HG03457 (cell line): ENCODE measurements around the gene MYL6B.

ENCODE experiments used
- ATAC-seq: cut with Tn5 transposase; IDR thresholded peaks from one replicate; pipeline ENCODE4 v1.9.1; 2021; ENCODE audit warnings: moderate number of reproducible peaks; ENCODE audit not compliant: unreplicated experiment

MYL6B gene

DNA sequence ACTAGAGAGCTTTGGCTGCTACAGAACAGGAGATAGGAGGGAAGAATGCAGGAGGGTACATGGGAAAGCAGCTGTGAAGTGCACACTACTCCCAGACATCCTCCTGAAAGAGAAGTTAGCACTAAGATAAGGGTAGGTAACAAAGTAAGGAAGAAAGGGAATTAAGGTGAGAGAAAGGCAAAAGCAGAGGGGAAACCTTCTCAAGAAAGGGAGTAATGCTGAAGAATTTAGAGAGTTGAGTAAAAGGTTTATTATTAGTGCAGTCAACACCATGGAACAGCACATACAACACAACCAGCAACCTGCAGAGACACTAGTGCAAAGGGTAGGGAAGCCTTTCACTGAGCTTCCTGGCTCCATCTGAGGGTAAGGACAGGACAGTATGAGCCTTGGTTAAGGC is 51.9 kb downstream of the MYL6B start:
- no peak for ATAC-seq

DNA sequence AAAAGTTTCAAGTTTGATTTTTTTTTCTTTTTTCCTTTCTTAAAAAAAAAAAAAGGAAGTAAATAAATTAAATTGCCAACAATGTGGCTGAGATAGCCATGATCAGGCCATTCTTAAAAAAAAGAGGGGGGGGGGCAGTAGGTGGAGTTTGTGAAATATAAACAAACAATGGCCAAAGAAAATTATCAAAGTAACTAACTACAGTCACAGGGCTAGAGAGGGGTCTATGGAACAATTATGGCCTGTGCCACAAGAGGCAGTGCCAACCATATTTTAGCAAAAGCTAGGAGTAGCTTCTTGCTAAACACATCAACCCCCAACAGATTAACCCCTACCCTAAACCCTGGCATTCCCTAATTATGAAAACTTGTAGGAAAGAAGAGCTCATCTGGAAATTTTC is 53.1 kb downstream of the MYL6B start:
- ATAC-seq: no peak

DNA sequence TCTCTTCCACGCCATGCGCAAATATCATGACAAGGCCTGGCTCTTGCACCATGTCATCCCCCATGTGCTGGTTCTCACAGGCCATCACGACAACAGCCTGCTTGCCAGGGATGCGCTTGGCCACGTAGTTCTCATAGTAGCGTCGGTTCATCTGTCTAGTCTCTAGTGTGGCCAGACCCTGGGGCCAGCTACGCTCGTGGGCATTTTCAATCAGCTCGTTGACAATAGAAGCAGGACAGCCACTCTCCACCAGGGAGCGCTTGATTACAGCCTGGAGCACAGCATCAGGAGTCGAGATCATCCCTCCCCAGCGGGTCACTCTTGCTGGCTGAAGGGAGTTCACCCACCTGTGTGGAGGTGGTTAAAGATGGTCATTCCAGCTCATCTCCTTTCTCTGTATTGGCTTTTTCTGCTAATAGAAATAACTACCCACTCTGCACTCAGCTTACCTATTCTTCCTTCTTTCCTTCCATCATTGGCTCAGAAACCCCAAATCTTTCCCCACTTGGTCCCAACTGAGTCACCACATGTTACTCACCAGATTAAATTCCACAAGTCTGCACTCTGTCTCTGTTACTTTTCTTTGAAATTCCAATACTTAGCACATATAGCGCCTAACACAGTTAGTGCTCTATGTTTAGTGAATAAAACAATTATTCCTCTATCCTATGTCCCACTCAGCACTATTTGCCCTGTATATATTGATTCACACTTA is 54.2 kb downstream of the MYL6B start:
- ATAC-seq: no peak
